Activated CD4-positive, alpha-beta memory T cell treated with anti-CD3 and anti-CD28 coated beads for 36 hours (primary cell): ENCODE results near the gene CSNK1D. TPM values are rescaled to one million over a fixed set of nuclear protein-coding genes. Genes with fewer than 3 reads are reported as not detected.
"Not testable (repeated sequence)": the region's sequence is repeated elsewhere in the genome, so short reads cannot be mapped to it uniquely, and the experiment has no call there.

ENCODE experiments used
- CTCF ChIA-PET: fragments of 350-600 bp; sonication (Branson Sonifier 250); formaldehyde crosslinking; loops from one replicate; lab custom pipeline; 2021; ENCODE audit warnings: antibody characterized with exemption, inconsistent platforms; lab: Charles Lee
- POLR2A ChIA-PET: fragments of 350-600 bp; sonication (Branson Sonifier 250); formaldehyde crosslinking; loops from one replicate; lab custom pipeline; 2021; ENCODE audit warnings: antibody characterized with exemption; lab: Charles Lee
- DNase-seq: peaks from one replicate; pipeline ENCODE4 v3.0.0-alpha.2; 2020
- H3K27ac Mint-ChIP-seq: one replicate; pipeline ENCODE4 v1.8.0; 2021; ENCODE audit warnings: mixed read lengths
- H3K27me3 Mint-ChIP-seq: one replicate; pipeline ENCODE4 v1.8.0; 2021; ENCODE audit warnings: mixed read lengths
- H3K36me3 Mint-ChIP-seq: one replicate; pipeline ENCODE4 v1.8.0; 2021; ENCODE audit warnings: mixed read lengths
- H3K4me1 Mint-ChIP-seq: one replicate; pipeline ENCODE4 v1.8.0; 2021; ENCODE audit warnings: low read depth, mixed read lengths
- H3K4me3 Mint-ChIP-seq: one replicate; pipeline ENCODE4 v1.8.0; 2021; ENCODE audit warnings: mild to moderate bottlenecking, mixed read lengths
- H3K9me3 Mint-ChIP-seq: one replicate; pipeline ENCODE4 v1.8.0; 2021; ENCODE audit warnings: mixed read lengths
- intact Hi-C: fragments of 100-400 bp; cut with micrococcal nuclease; formaldehyde crosslinking; loops from one replicate; pipeline ENCODE4 v1.15.1; 2023
- total RNA-seq, 2 experiments: library from RNA; stranded (reverse); gene quantifications; one replicate each; pipeline ENCODE4 v1.2.3, GENCODE V29; 2021

CSNK1D gene
- total RNA-seq, 2 experiments from 2014 or later: 110 to 111 TPM

GRCh38 chr17:82212331-82213250 is 60.9 kb downstream of the CSNK1D start, which contains the start of gene CCDC57:
Gene CCDC57 (minus strand): TSS chr17:82212842. CDS start chr17:82201944, 10,898 bp downstream.
- H3K9me3 Mint-ChIP-seq: no peaks in the 10 kb centered on the region
- H3K4me1 Mint-ChIP-seq: peaks cover 39% of the 10 kb centered on the region
- DNase-seq: peak; percentile 83
- CTCF ChIA-PET: interaction anchor here (2.1 kb wide), 1 partner anchor 24 kb away, joined by 5 read pairs; no protein-coding TSS in a partner anchor
- POLR2A ChIA-PET: interaction anchor here (1.1 to 1.6 kb wide), 4 partner anchors 16 to 90 kb away, joined by 3 to 6 read pairs (median 4); partner anchors contain the start of gene SLC16A3
- peak within 1 kb of the TSS; percentile 84 for H3K27ac Mint-ChIP-seq
- H3K4me3 Mint-ChIP-seq: peak within 1 kb of the TSS; percentile 74
- intact Hi-C loops: no loop called here
- H3K27me3 Mint-ChIP-seq: no peaks in the 10 kb centered on the region
- H3K36me3 Mint-ChIP-seq: peaks cover 1% of the 10 kb centered on the region

GRCh38 chr17:82210655-82211054 is 62.8 kb downstream of the CSNK1D start:
- CTCF ChIA-PET: interaction anchor here (0.5 kb wide), 1 partner anchor 107 kb away, joined by 3 read pairs; the partner anchor contains the start of gene CD7

GRCh38 chr17:82205720-82206508 is 67.6 kb downstream of the CSNK1D start:
- Mint-ChIP-seq H3K27ac (peak overlapping the region; percentile 93), H3K9me3 (no peaks in the 10 kb centered on the region), H3K4me1 (peaks cover 53% of the 10 kb centered on the region), H3K27me3 (no peaks in the 10 kb centered on the region), H3K4me3 (peak overlapping the region; percentile 63), H3K36me3 (peaks cover 5% of the 10 kb centered on the region)
- ChIA-PET POLR2A (interaction anchor here (1.0 to 1.9 kb wide), 5 partner anchors 11 to 314 kb away, joined by 3 to 7 read pairs (median 4); partner anchors contain the start of genes FOXK2 and SLC16A3), CTCF (interaction anchor here (0.6 to 1.6 kb wide), 31 partner anchors 8 to 398 kb away, joined by 3 to 8 read pairs (median 4); partner anchors contain the start of genes CENPX, LRRC45, SECTM1 and SLC16A3)
- peak; percentile 89 for DNase-seq
- intact Hi-C loops: loop anchor here (1.0 to 5.0 kb wide), 3 partner anchors 10 to 91 kb away; no protein-coding TSS in a partner anchor

More at GRCh38 chr17:82210655-82211054, 62.8 kb downstream of the CSNK1D start:
- H3K9me3 Mint-ChIP-seq, intact Hi-C loops, DNase-seq, H3K4me3 Mint-ChIP-seq, H3K36me3 Mint-ChIP-seq, POLR2A ChIA-PET, H3K27ac Mint-ChIP-seq, H3K27me3 Mint-ChIP-seq: not testable (repeated sequence)
- H3K4me1 Mint-ChIP-seq: peaks cover 38% of the 10 kb centered on the region

- peaks cover 59% of the 10 kb centered on the region for H3K4me1 Mint-ChIP-seq
- no peaks in the 10 kb centered on the region for H3K9me3 Mint-ChIP-seq
- peak overlapping the region; percentile 93 for H3K27ac Mint-ChIP-seq
- intact Hi-C loops: loop anchor here (1.0 to 5.0 kb wide), 3 partner anchors 11 to 92 kb away; no protein-coding TSS in a partner anchor
- peak; percentile 71 for DNase-seq
- ChIA-PET CTCF (interaction anchor here (0.7 to 1.6 kb wide), 19 partner anchors 8 to 399 kb away, joined by 3 to 8 read pairs (median 4); partner anchors contain the start of genes CENPX, DCXR, LRRC45 and SLC16A3), POLR2A (interaction anchor here (1.0 to 1.9 kb wide), 5 partner anchors 11 to 314 kb away, joined by 3 to 7 read pairs (median 4); partner anchors contain the start of genes FOXK2 and SLC16A3)
- no peaks in the 10 kb centered on the region for H3K27me3 Mint-ChIP-seq
- peaks cover 7% of the 10 kb centered on the region for H3K36me3 Mint-ChIP-seq
- no peak overlapping the region for H3K4me3 Mint-ChIP-seq
Observed at GRCh38 chr17:82204831-82205719, 68.4 kb downstream of the CSNK1D start.

- Mint-ChIP-seq H3K27me3 (no peaks in the 10 kb centered on the region), H3K9me3 (no peaks in the 10 kb centered on the region), H3K27ac (no peak overlapping the region), H3K4me3 (no peak overlapping the region), H3K36me3 (peaks cover 11% of the 10 kb centered on the region), H3K4me1 (peaks cover 65% of the 10 kb centered on the region)
- no peak for DNase-seq
- POLR2A ChIA-PET: no interaction called here
- CTCF ChIA-PET: interaction anchor here (0.8 kb wide), 1 partner anchor 33 kb away, joined by 3 read pairs; no protein-coding TSS in a partner anchor
- intact Hi-C loops: no loop called here
Observed at GRCh38 chr17:82203920-82204319, 69.6 kb downstream of the CSNK1D start.

GRCh38 chr17:82202981-82203380 is 70.5 kb downstream of the CSNK1D start:
- Mint-ChIP-seq H3K27ac (peak overlapping the region; percentile 77), H3K36me3 (peaks cover 16% of the 10 kb centered on the region), H3K27me3 (no peaks in the 10 kb centered on the region), H3K9me3 (no peaks in the 10 kb centered on the region), H3K4me1 (peaks cover 71% of the 10 kb centered on the region), H3K4me3 (no peak overlapping the region)
- intact Hi-C loops: no loop called here
- ChIA-PET POLR2A (interaction anchor here (0.5 kb wide), 1 partner anchor 286 kb away, joined by 4 read pairs; no protein-coding TSS in a partner anchor), CTCF (interaction anchor here (0.6 kb wide), 1 partner anchor 33 kb away, joined by 3 read pairs; no protein-coding TSS in a partner anchor)
- peak; percentile 58 for DNase-seq

GRCh38 chr17:82201498-82201910 is 72.0 kb downstream of the CSNK1D start:
- H3K9me3 Mint-ChIP-seq: no peaks in the 10 kb centered on the region
- peaks cover 69% of the 10 kb centered on the region for H3K4me1 Mint-ChIP-seq
- CTCF ChIA-PET: interaction anchor here (0.6 to 2.2 kb wide), 7 partner anchors 35 to 314 kb away, joined by 3 to 6 read pairs (median 4); no protein-coding TSS in a partner anchor
- peaks cover 18% of the 10 kb centered on the region for H3K36me3 Mint-ChIP-seq
- no peak for DNase-seq
- POLR2A ChIA-PET: interaction anchor here (0.7 to 1.6 kb wide), 3 partner anchors 13 to 96 kb away, joined by 3 to 5 read pairs (median 4); no protein-coding TSS in a partner anchor
- peak overlapping the region; percentile 28 for H3K27ac Mint-ChIP-seq
- intact Hi-C loops: no loop called here
- H3K4me3 Mint-ChIP-seq: no peak overlapping the region
- H3K27me3 Mint-ChIP-seq: no peaks in the 10 kb centered on the region

- DNase-seq: peak; percentile 81
- peaks cover 64% of the 10 kb centered on the region for H3K4me1 Mint-ChIP-seq
Observed at GRCh38 chr17:82200743-82201497, 72.6 kb downstream of the CSNK1D start.

GRCh38 chr17:82200135-82200534 is 73.4 kb downstream of the CSNK1D start:
- ChIA-PET CTCF (interaction anchor here (1.1 to 2.2 kb wide), 3 partner anchors 36 to 240 kb away, joined by 3 to 5 read pairs (median 4); no protein-coding TSS in a partner anchor), POLR2A (interaction anchor here (1.0 to 1.6 kb wide), 3 partner anchors 28 to 93 kb away, joined by 3 to 4 read pairs (median 3); partner anchors contain the start of gene SLC16A3)
- intact Hi-C loops: no loop called here

More at GRCh38 chr17:82200743-82201497, 72.6 kb downstream of the CSNK1D start:
- peak overlapping the region; percentile 16 for H3K4me3 Mint-ChIP-seq
- H3K27ac Mint-ChIP-seq: peak overlapping the region; percentile 45
- ChIA-PET CTCF (interaction anchor here (0.6 to 2.2 kb wide), 8 partner anchors 35 to 313 kb away, joined by 3 to 6 read pairs (median 4); no protein-coding TSS in a partner anchor), POLR2A (interaction anchor here (1.0 to 1.6 kb wide), 3 partner anchors 64 to 97 kb away, joined by 3 to 5 read pairs (median 4); no protein-coding TSS in a partner anchor)
- intact Hi-C loops: no loop called here
- no peaks in the 10 kb centered on the region for H3K9me3 Mint-ChIP-seq
- peaks cover 20% of the 10 kb centered on the region for H3K36me3 Mint-ChIP-seq
- no peaks in the 10 kb centered on the region for H3K27me3 Mint-ChIP-seq

More at GRCh38 chr17:82200135-82200534, 73.4 kb downstream of the CSNK1D start:
- Mint-ChIP-seq H3K36me3 (peaks cover 23% of the 10 kb centered on the region), H3K27ac (peak overlapping the region; percentile 51), H3K9me3 (no peaks in the 10 kb centered on the region), H3K4me1 (peaks cover 56% of the 10 kb centered on the region), H3K27me3 (no peaks in the 10 kb centered on the region), H3K4me3 (no peak overlapping the region)
- DNase-seq: no peak
